Measurements from ENCODE around the gene TLX2.
A peak's percentile ranks its signal among the peaks of the same experiment; 100 is the strongest.
"Not testable (repeated sequence)": the region's sequence is repeated elsewhere in the genome, so short reads cannot be mapped to it uniquely, and the experiment has no call there.

The TLX2 gene
- 0 to 0.08 (median 0) reads per million in 18 experiments for total RNA-seq

GRCh38 chr2:74514368-74515270, at the start of gene TLX2:
TLX2 (plus strand) TSS chr2:74514450; CDS start chr2:74514807, 357 bp downstream.
- DNase-seq, result no peak

GRCh38 chr2:74470742-74471141, 43.5 kb upstream of the TLX2 start:
- not testable (repeated sequence) for DNase-seq

- no peak for DNase-seq
These were observed 42.8 kb upstream of the TLX2 start for GRCh38 chr2:74471332-74472065.

GRCh38 chr2:74472086-74472944, 41.9 kb upstream of the TLX2 start, which contains the start of gene MRPL53:
MRPL53 (minus strand) TSS chr2:74472680; CDS start chr2:74472660, 20 bp downstream.
- DNase-seq, result peak; percentile 93 to 94

GRCh38 chr2:74472945-74473258, 41.3 kb upstream of the TLX2 start:
- DNase-seq, result no peak

- no peak for DNase-seq
These were observed 39.8 kb upstream of the TLX2 start for GRCh38 chr2:74474481-74474880.

- no peak for DNase-seq
These were observed 39.4 kb upstream of the TLX2 start for GRCh38 chr2:74474899-74475298.

GRCh38 chr2:74481431-74481830, 32.8 kb upstream of the TLX2 start:
- peak; percentile 64 to 84 for DNase-seq

GRCh38 chr2:74481961-74482800, 32.1 kb upstream of the TLX2 start:
- peak in 1 of 2 donors; percentile 68 for DNase-seq

- DNase-seq, result peak; percentile 95 to 97
These were observed 31.2 kb upstream of the TLX2 start, which contains the start of the genes CCDC142 and TTC31 for GRCh38 chr2:74482801-74483674. CCDC142 (minus strand) TSS chr2:74482998; CDS start chr2:74482837, 161 bp downstream. TTC31 (plus strand) TSS chr2:74483081; CDS start chr2:74483096, 15 bp downstream.

- not testable (repeated sequence) for DNase-seq
These were observed 30.5 kb upstream of the TLX2 start for GRCh38 chr2:74483675-74484164.

- DNase-seq, result no peak
These were observed 28.1 kb upstream of the TLX2 start for GRCh38 chr2:74486141-74486540.

GRCh38 chr2:74488643-74489481, 25.4 kb upstream of the TLX2 start:
- DNase-seq, result no peak

GRCh38 chr2:74489906-74490305, 24.3 kb upstream of the TLX2 start:
- DNase-seq, result no peak

- DNase-seq, result no peak
These were observed 22.4 kb upstream of the TLX2 start for GRCh38 chr2:74491648-74492544.

- no peak for DNase-seq
These were observed 20.7 kb upstream of the TLX2 start for GRCh38 chr2:74493546-74493945.

- DNase-seq, result no peak
These were observed 18.8 kb upstream of the TLX2 start for GRCh38 chr2:74495440-74495839.

Measured in inflammatory macrophage (primary cell).